ENCODE data around the gene FOXJ3. TPM values are rescaled to one million over a fixed set of nuclear protein-coding genes. Genes with fewer than 3 reads are reported as not detected.

The FOXJ3 gene
- total and polyA plus RNA-seq, 4 donors: 5.3 to 16.8 (median 12.4) TPM

GRCh38 chr1:42280821-42281220, 54.2 kb downstream of the FOXJ3 start:
- H3K9ac ChIP-seq (ENCODE audit: low read depth in 1 of 2, low read length in 2 of 2): no peak overlapping the region
- TF ChIP-seq FOXA1 (IDR thresholded peaks at IDR 0.05): no peak
- no peak for TF ChIP-seq GABPA (IDR thresholded peaks at IDR 0.05 in 1 of 2, conservative IDR thresholded peaks at IDR 0.05 in 1 of 2)
- TF ChIP-seq HNF4G (IDR thresholded peaks at IDR 0.05): no peak
- TF ChIP-seq JUND (IDR thresholded peaks at IDR 0.05): no peak
- no peak for TF ChIP-seq HNF4A (conservative IDR thresholded peaks at IDR 0.05)
- no peak for TF ChIP-seq TAF1 (conservative IDR thresholded peaks at IDR 0.05)
- no peak for TF ChIP-seq NR2F2 (IDR thresholded peaks at IDR 0.05)
- TF ChIP-seq, protein P1, sequence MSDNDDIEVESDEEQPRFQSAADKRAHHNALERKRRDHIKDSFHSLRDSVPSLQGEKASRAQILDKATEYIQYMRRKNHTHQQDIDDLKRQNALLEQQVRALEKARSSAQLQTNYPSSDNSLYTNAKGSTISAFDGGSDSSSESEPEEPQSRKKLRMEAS (IDR thresholded peaks at IDR 0.05): no peak
- no peak for TF ChIP-seq YY1 (IDR thresholded peaks at IDR 0.05)
- TF ChIP-seq RXRA (IDR thresholded peaks at IDR 0.05): no peak
- TF ChIP-seq SP1 (IDR thresholded peaks at IDR 0.05): no peak
- TF ChIP-seq FOXA2 (IDR thresholded peaks at IDR 0.05): no peak
- no peak for TF ChIP-seq CTCF (IDR thresholded peaks at IDR 0.05; ENCODE audit: low read depth, low read length, missing input control)
- TF ChIP-seq, protein P2, sequence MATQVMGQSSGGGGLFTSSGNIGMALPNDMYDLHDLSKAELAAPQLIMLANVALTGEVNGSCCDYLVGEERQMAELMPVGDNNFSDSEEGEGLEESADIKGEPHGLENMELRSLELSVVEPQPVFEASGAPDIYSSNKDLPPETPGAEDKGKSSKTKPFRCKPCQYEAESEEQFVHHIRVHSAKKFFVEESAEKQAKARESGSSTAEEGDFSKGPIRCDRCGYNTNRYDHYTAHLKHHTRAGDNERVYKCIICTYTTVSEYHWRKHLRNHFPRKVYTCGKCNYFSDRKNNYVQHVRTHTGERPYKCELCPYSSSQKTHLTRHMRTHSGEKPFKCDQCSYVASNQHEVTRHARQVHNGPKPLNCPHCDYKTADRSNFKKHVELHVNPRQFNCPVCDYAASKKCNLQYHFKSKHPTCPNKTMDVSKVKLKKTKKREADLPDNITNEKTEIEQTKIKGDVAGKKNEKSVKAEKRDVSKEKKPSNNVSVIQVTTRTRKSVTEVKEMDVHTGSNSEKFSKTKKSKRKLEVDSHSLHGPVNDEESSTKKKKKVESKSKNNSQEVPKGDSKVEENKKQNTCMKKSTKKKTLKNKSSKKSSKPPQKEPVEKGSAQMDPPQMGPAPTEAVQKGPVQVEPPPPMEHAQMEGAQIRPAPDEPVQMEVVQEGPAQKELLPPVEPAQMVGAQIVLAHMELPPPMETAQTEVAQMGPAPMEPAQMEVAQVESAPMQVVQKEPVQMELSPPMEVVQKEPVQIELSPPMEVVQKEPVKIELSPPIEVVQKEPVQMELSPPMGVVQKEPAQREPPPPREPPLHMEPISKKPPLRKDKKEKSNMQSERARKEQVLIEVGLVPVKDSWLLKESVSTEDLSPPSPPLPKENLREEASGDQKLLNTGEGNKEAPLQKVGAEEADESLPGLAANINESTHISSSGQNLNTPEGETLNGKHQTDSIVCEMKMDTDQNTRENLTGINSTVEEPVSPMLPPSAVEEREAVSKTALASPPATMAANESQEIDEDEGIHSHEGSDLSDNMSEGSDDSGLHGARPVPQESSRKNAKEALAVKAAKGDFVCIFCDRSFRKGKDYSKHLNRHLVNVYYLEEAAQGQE (IDR thresholded peaks at IDR 0.05): no peak
- TF ChIP-seq, protein P3, sequence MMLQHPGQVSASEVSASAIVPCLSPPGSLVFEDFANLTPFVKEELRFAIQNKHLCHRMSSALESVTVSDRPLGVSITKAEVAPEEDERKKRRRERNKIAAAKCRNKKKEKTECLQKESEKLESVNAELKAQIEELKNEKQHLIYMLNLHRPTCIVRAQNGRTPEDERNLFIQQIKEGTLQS (IDR thresholded peaks at IDR 0.05): no peak
- TF ChIP-seq, protein P4, sequence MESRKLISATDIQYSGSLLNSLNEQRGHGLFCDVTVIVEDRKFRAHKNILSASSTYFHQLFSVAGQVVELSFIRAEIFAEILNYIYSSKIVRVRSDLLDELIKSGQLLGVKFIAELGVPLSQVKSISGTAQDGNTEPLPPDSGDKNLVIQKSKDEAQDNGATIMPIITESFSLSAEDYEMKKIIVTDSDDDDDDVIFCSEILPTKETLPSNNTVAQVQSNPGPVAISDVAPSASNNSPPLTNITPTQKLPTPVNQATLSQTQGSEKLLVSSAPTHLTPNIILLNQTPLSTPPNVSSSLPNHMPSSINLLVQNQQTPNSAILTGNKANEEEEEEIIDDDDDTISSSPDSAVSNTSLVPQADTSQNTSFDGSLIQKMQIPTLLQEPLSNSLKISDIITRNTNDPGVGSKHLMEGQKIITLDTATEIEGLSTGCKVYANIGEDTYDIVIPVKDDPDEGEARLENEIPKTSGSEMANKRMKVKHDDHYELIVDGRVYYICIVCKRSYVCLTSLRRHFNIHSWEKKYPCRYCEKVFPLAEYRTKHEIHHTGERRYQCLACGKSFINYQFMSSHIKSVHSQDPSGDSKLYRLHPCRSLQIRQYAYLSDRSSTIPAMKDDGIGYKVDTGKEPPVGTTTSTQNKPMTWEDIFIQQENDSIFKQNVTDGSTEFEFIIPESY (IDR thresholded peaks at IDR 0.05): no peak
- no peak for TF ChIP-seq EGR1 (IDR thresholded peaks at IDR 0.05; ENCODE audit: low read depth in 2 of 2)
- TF ChIP-seq RAD21 (IDR thresholded peaks at IDR 0.05): no peak
- no peaks in the 10 kb centered on the region for H3K27me3 ChIP-seq (ENCODE audit: control insufficient read depth in 4 of 4, insufficient read depth in 4 of 4, low read length in 3 of 4)
- H3K4me1 ChIP-seq (ENCODE audit: control insufficient read depth in 4 of 4, insufficient read depth in 4 of 4, low read length in 3 of 4): no peaks in the 10 kb centered on the region
- DNase-seq (ENCODE audit: low spot score): no peak
- no peak overlapping the region for H3K4me3 ChIP-seq (ENCODE audit: low read depth in 1 of 3, low read length in 3 of 3)
- H3K36me3 ChIP-seq (ENCODE audit: control insufficient read depth in 4 of 4, insufficient read depth in 3 of 4, low read depth in 1 of 4, low read length in 3 of 4): no peaks in the 10 kb centered on the region
- WGBS: 98% methylated on average over 1 of the region's 1 CpG
- no peak overlapping the region for H3K27ac ChIP-seq (ENCODE audit: low read depth in 1 of 2, low read length in 2 of 2)
- H3K9me3 ChIP-seq (ENCODE audit: control insufficient read depth in 4 of 4, low read length in 3 of 4): no peaks in the 10 kb centered on the region
